ENCODE results near the gene USP54.

DNA sequence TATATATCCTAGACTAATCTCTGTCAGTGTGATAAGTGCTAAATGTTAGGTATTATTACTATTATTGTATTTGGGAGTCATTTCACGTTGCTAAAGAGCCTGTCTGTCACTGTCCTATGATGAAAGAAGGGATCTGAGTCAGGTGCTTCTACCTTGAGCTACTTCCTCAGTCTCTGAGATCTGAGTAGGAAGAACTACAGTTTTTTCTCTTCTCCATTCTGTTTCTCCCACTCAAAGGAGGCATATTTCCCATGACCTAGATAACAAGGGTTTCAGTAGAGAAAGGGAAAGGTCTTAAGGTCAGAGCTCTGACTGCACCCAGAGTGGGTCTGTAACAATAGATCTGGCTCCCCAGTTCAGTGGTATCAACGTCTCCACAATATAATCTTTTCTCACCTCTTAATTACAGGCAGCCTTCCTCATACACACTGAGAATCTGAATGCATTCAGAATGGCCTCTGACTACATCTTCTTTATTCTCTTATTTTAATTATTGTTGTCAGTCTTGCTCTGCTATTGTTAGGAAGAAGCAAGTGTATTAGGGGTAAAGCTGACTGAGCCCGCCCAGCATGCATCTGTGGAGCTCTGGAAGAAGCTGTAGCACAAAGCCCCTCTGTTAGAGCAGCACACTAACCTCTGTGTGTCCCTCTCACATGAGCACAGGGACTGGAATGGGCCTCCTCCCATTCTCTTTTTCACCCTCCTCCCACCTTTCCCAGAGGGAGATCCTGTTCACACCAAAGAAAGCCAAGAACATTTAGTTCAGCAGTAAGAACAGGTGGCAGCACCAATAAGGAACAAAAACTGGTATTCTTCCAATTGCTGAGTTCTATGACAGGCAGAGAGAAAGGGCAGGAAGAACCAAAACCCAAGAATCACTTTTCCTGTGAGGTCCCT, 38.1 kb downstream of the USP54 start:
- TF ChIP-seq, protein P1, sequence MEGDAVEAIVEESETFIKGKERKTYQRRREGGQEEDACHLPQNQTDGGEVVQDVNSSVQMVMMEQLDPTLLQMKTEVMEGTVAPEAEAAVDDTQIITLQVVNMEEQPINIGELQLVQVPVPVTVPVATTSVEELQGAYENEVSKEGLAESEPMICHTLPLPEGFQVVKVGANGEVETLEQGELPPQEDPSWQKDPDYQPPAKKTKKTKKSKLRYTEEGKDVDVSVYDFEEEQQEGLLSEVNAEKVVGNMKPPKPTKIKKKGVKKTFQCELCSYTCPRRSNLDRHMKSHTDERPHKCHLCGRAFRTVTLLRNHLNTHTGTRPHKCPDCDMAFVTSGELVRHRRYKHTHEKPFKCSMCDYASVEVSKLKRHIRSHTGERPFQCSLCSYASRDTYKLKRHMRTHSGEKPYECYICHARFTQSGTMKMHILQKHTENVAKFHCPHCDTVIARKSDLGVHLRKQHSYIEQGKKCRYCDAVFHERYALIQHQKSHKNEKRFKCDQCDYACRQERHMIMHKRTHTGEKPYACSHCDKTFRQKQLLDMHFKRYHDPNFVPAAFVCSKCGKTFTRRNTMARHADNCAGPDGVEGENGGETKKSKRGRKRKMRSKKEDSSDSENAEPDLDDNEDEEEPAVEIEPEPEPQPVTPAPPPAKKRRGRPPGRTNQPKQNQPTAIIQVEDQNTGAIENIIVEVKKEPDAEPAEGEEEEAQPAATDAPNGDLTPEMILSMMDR (IDR thresholded peaks at IDR 0.05), result no peak
- TF ChIP-seq POLR2A (IDR thresholded peaks at IDR 0.05), result no peak

Data from lower leg skin (tissue), 3 donors.